GM21381 (cell line): ENCODE data around the gene ACVRL1.

Source experiments
- ATAC-seq: cut with Tn5 transposase; IDR thresholded peaks from one replicate; pipeline ENCODE4 v1.9.1; 2021; ENCODE audit warnings: mild to moderate bottlenecking, moderate library complexity; ENCODE audit not compliant: unreplicated experiment

ACVRL1 gene

GRCh38 chr12:51896236-51896635 lies 11.1 kb upstream of the ACVRL1 start:
- ATAC-seq = no peak

- no peak for ATAC-seq
Measured at GRCh38 chr12:51897181-51897580, 10.1 kb upstream of the ACVRL1 start.

- ATAC-seq = no peak
Measured at GRCh38 chr12:51898506-51898905, 8.8 kb upstream of the ACVRL1 start.

GRCh38 chr12:51898937-51899336 lies 8.4 kb upstream of the ACVRL1 start:
- ATAC-seq = no peak

GRCh38 chr12:51900323-51900889 lies 6.9 kb upstream of the ACVRL1 start:
- ATAC-seq = no peak

- no peak for ATAC-seq
Measured at GRCh38 chr12:51901121-51901817, 6.0 kb upstream of the ACVRL1 start.

GRCh38 chr12:51901881-51902280 lies 5.4 kb upstream of the ACVRL1 start:
- no peak for ATAC-seq

- ATAC-seq = no peak
Measured at GRCh38 chr12:51904951-51905470, 2.3 kb upstream of the ACVRL1 start.

- ATAC-seq = no peak
Measured at GRCh38 chr12:51905471-51906429, 1.6 kb upstream of the ACVRL1 start.

- no peak for ATAC-seq
Measured at GRCh38 chr12:51906430-51907082, 748 bp upstream of the ACVRL1 start.

- no peak for ATAC-seq
Measured at GRCh38 chr12:51907856-51908425, 637 bp downstream of the ACVRL1 start.

- ATAC-seq = no peak
Measured at GRCh38 chr12:51908876-51909592, 1.7 kb downstream of the ACVRL1 start.

GRCh38 chr12:51910168-51910567 lies 2.9 kb downstream of the ACVRL1 start:
- ATAC-seq = no peak

GRCh38 chr12:51910691-51911090 lies 3.4 kb downstream of the ACVRL1 start:
- ATAC-seq = no peak

- no peak for ATAC-seq
Measured at GRCh38 chr12:51911307-51911706, 4.0 kb downstream of the ACVRL1 start.

- ATAC-seq = no peak
Measured at GRCh38 chr12:51911788-51912711, 4.7 kb downstream of the ACVRL1 start.

- ATAC-seq = no peak
Measured at GRCh38 chr12:51913071-51914033, 6.0 kb downstream of the ACVRL1 start.
